Urinary bladder (tissue), 4 donors: ENCODE results near the gene PMS1. TPM values are rescaled to one million over a fixed set of nuclear protein-coding genes. Genes with fewer than 3 reads are reported as not detected.

ENCODE experiments used
- DNase-seq: peaks from one replicate; pipeline ENCODE4 v3.0.0-alpha.2; 2015; ENCODE audit errors: extremely low spot score
- H3K27ac ChIP-seq: one replicate; pipeline ENCODE4 v1.5.1; 2013; ENCODE audit warnings: low read depth, mild to moderate bottlenecking, moderate library complexity
- H3K36me3 ChIP-seq: one replicate; pipeline ENCODE4 v1.6.1; 2013; ENCODE audit warnings: mild to moderate bottlenecking, moderate library complexity; ENCODE audit not compliant: insufficient read depth
- H3K4me1 ChIP-seq: one replicate; pipeline ENCODE4 v1.6.1; 2013; ENCODE audit warnings: mild to moderate bottlenecking, moderate library complexity; ENCODE audit not compliant: insufficient read depth
- H3K4me3 ChIP-seq: one replicate; pipeline ENCODE4 v1.5.1; 2013; ENCODE audit warnings: low read depth, low read length
- WGBS: extraction: QIAGEN DNeasy Blood & Tissue Kit; methylation state at CpG from one replicate; pipeline ENCODE4 v1.1.7; 2013; 5-methylcytosine and 5-hydroxymethylcytosine counted together
- polyA plus RNA-seq: library from polyadenylated mRNA; stranded (reverse); fragments of 200-250 nt; gene quantifications from one replicate; pipeline ENCODE4 v1.2.3, GENCODE V29; 2013
- total RNA-seq: library from RNA; depleted of rRNA; stranded (reverse); fragments of >200 nt; gene quantifications from one replicate; pipeline ENCODE4 v1.2.3, GENCODE V29; 2014
- donor health status: healthy with polysubstance abuse.
- donor health status: healthy.

PMS1 gene
- total and polyA plus RNA-seq, 2 donors, result 8.6 to 69.4 TPM

DNA sequence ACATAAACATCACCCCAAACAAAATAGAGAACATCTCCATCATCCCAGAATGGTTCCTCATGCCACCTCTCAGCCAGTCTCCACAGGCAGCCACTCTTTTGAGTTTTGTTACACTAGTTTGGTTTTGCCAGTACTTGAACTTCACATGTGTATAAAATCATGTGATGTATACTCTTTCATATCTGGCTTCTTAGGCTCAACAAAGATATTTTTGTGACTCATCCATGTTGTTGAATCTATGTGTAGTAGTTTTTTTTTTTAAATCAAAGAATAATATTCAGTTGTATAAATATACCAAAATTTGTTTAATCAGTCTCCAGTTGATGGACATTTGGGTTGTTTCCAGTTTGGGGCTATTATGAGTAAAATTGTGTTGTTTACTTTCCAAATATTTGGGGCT lies 75.9 kb downstream of the PMS1 start:
- no peak for DNase-seq
- Histone ChIP-seq H3K36me3 (peaks cover 3% of the 10 kb centered on the region), H3K4me3 (no peak overlapping the region), H3K4me1 (no peaks in the 10 kb centered on the region), H3K27ac (no peak overlapping the region)

GRCh38 chr2:189862751-189863150 lies 78.5 kb downstream of the PMS1 start:
- Histone ChIP-seq H3K27ac (no peak overlapping the region), H3K4me3 (no peak overlapping the region), H3K36me3 (peaks cover 4% of the 10 kb centered on the region), H3K4me1 (no peaks in the 10 kb centered on the region)
- WGBS, result 96% methylated on average over 1 of the region's 1 CpG
- DNase-seq, result no peak

- 93% methylated on average over 1 of the region's 1 CpG for WGBS
- no peak for DNase-seq
- Histone ChIP-seq H3K36me3 (peaks cover 1% of the 10 kb centered on the region), H3K4me1 (no peaks in the 10 kb centered on the region), H3K27ac (no peak overlapping the region), H3K4me3 (no peak overlapping the region)
Measured at GRCh38 chr2:189865826-189866225, 81.6 kb downstream of the PMS1 start.

DNA sequence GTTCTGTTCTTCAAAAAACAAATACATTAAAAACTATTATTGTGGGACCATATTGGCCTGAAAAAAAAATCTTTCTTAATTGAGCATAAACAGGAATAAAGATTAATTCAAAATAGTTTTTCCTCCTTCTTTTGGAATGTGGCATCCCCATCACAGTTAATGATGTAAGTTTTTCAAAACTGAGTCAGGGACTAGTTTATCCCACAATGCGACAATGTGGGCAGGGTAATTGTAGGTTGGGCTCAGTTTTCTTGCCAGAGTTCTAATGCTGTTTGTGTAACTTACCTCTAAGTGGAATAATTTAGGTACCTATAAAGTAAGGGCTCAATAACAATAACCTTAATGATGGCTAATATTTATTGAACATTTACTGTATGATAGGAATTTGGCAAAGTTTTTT lies 82.0 kb downstream of the PMS1 start:
- WGBS, result 97% methylated on average over 1 of the region's 1 CpG
- no peak for DNase-seq
- Histone ChIP-seq H3K27ac (no peak overlapping the region), H3K36me3 (peaks cover 1% of the 10 kb centered on the region), H3K4me3 (no peak overlapping the region), H3K4me1 (no peaks in the 10 kb centered on the region)

GRCh38 chr2:189868896-189869295 lies 84.6 kb downstream of the PMS1 start:
- no peak for DNase-seq
- no peak overlapping the region for H3K4me3 ChIP-seq
- no peaks in the 10 kb centered on the region for H3K4me1 ChIP-seq
- peaks cover 1% of the 10 kb centered on the region for H3K36me3 ChIP-seq
- no peak overlapping the region for H3K27ac ChIP-seq

DNA sequence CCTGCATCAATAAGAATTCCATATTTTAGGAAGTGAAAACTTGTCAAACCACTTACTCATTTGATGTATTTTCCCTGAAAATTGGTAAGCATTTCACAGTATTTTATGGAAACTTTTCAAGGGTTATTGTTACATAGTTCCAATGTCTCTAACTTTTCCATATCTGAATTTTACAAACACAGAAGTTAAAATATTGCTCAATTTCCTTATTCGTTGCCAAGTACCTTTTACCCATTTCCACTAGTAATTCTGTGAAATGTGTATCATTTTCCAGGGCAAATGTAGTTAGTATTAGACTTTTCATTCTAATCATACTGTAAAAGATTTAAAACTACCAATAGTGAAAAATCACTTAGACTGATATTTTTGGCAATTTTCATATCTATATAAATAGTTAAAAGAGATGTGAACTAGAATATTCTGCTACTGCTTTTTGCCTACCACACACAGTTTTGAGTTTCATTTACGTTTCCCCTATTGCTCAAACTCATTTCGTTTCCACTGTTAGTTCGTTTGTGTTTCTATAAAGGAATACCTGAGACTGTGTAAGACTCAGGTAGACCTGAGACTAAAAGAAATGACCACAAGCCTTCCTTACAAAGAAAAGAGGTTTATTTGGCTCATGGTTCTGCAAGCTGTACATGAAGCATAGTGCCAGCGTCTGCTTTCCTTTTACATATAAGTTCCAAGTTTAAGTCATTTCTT lies 86.3 kb downstream of the PMS1 start:
- no peaks in the 10 kb centered on the region for H3K4me1 ChIP-seq
- WGBS, result 83% methylated on average over 5 of the region's 5 CpGs
- DNase-seq, result no peak
- peaks cover 3% of the 10 kb centered on the region for H3K36me3 ChIP-seq
- H3K4me3 ChIP-seq, result no peak overlapping the region
- no peak overlapping the region for H3K27ac ChIP-seq

DNA sequence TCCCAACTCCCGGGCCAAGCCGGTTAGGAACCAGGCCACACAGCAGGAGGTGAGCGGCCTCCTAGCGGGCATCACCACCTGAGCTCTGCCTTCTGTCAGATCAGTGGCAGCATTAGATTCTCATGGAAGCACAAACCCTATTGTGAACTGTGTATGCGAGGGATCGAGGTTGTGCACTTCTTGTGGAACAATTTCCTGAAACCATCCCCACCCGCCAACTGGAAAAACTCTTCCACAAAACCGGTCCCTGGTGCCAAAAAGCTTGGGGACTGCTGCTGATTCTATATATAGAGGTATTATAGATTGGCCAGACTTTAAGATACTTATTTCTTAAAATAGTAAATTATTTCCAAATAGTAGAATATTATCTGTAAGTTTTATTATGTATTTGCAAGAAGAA lies 89.4 kb downstream of the PMS1 start:
- 91% methylated on average over 8 of the region's 8 CpGs for WGBS
- no peaks in the 10 kb centered on the region for H3K4me1 ChIP-seq
- H3K36me3 ChIP-seq, result peaks cover 2% of the 10 kb centered on the region
- no peak for DNase-seq
- H3K27ac ChIP-seq, result no peak overlapping the region
- H3K4me3 ChIP-seq, result no peak overlapping the region

- WGBS, result 88% methylated on average over 4 of the region's 4 CpGs
- no peak overlapping the region for H3K27ac ChIP-seq
- no peak overlapping the region for H3K4me3 ChIP-seq
- H3K36me3 ChIP-seq, result peaks cover 2% of the 10 kb centered on the region
- no peak for DNase-seq
- H3K4me1 ChIP-seq, result no peaks in the 10 kb centered on the region
Measured at GRCh38 chr2:189874586-189875320, 90.5 kb downstream of the PMS1 start.

DNA sequence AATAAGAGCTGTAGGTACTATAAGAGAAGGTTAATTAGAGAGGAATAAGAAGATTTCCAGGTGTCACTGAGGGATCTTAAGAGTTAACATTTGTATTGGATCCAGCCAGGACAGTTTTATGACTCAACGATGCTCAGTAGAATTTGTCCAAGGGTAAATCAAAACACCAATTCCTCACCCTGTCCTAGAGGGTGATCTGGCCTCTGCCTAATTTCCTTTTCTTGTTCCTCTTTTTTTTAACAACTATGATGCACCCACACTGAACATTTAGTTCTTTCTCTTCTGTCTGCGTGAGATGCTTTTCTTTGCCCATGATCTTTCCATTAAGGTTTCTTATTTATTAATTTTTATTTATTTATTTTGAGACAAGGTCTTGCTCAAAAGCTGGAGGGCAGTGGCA lies 92.0 kb downstream of the PMS1 start:
- H3K4me3 ChIP-seq, result no peak overlapping the region
- peaks cover 2% of the 10 kb centered on the region for H3K36me3 ChIP-seq
- no peak for DNase-seq
- H3K27ac ChIP-seq, result no peak overlapping the region
- no peaks in the 10 kb centered on the region for H3K4me1 ChIP-seq
- WGBS, result 56% methylated on average over 2 of the region's 2 CpGs

- no peak overlapping the region for H3K27ac ChIP-seq
Measured at GRCh38 chr2:189879716-189880081, 95.4 kb downstream of the PMS1 start.

DNA sequence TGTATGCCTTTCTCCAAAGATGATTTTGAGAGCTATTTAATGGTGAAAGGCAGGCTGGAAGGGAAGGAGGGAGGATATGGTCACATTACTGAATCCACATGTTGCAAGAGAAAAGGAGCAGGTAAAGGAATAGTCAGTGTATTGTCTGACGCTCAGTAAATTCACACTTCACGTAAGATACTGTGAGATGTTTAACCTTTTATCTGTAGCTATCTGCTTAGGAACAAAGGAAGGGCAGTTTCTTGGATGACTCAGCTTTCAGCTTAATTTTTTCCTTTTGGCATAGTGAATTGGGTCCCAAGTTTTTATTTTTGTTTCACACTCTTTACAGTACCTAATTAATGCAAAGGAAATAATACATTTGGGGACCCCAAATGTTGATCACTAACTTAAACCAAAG lies 96.2 kb downstream of the PMS1 start:
- no peak overlapping the region for H3K4me3 ChIP-seq
- H3K4me1 ChIP-seq, result no peaks in the 10 kb centered on the region
- DNase-seq, result no peak
- WGBS, result 58% methylated on average over 2 of the region's 2 CpGs
- no peak overlapping the region for H3K27ac ChIP-seq
- no peaks in the 10 kb centered on the region for H3K36me3 ChIP-seq

More at GRCh38 chr2:189879716-189880081, 95.4 kb downstream of the PMS1 start:
- no peak overlapping the region for H3K4me3 ChIP-seq
- H3K36me3 ChIP-seq, result peaks cover under 1% of the 10 kb centered on the region
- no peaks in the 10 kb centered on the region for H3K4me1 ChIP-seq
- 92% methylated on average over 8 of the region's 8 CpGs for WGBS
- DNase-seq, result no peak

DNA sequence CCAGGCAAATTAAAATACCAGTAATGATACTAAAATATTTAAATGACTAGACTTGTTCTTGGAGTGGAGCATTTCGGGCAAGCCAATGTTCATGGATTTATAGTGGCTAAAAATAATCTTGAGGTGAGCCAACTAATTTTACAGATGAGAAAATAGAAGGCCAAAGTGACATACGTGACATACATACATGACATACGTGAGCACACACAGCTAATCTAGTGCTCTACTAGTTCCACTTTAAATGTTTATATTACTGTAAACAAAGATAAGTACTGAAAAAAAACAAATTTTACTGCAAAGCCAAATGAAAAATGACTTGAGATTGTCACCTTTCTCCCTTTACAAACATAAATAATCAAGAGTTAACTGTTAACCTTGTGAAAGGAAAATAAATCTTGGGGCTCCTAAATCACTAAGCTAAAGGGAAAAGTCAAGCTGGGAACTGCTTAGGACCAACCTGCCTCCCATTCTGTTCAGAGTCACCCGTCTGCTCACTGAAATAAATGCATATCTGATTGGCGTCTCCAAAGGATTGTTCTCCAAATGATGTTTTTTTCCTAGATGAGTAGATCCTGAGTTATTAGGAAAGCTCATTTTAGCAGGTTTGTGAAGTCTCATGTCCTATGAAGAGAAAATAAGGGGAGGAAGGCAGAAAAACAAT lies 96.7 kb downstream of the PMS1 start:
- H3K27ac ChIP-seq, result no peak overlapping the region
- DNase-seq, result no peak
- H3K4me1 ChIP-seq, result no peaks in the 10 kb centered on the region
- H3K36me3 ChIP-seq, result no peaks in the 10 kb centered on the region
- H3K4me3 ChIP-seq, result no peak overlapping the region
- WGBS, result 40% methylated on average over 5 of the region's 5 CpGs

DNA sequence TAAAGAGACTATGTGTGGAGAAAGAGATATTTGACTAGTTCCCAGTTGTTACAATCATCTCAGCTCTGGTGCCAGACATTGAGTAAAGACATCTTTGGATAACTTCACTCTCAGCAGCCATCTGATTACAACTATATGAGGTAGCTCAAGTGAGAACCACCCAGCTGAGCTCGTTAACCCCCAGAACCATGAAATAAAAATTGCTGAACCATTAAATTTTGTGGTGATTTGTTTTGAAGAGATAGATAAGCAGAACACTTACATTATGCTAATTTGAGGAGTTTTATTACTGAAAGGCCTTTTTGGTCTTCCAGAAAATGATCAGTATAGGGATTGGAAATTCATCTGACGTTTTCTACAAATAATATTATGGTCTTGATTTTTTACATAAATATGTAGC lies 101.1 kb downstream of the PMS1 start:
- DNase-seq, result no peak
- H3K4me1 ChIP-seq, result no peaks in the 10 kb centered on the region
- H3K27ac ChIP-seq, result no peak overlapping the region
- WGBS, result 67% methylated on average over 2 of the region's 2 CpGs
- no peak overlapping the region for H3K4me3 ChIP-seq
- H3K36me3 ChIP-seq, result no peaks in the 10 kb centered on the region
